ENCODE measurements around the gene HNRNPU.
"Not testable (repeated sequence)": the region's sequence is repeated elsewhere in the genome, so short reads cannot be mapped to it uniquely, and the experiment has no call there.

HNRNPU gene

DNA sequence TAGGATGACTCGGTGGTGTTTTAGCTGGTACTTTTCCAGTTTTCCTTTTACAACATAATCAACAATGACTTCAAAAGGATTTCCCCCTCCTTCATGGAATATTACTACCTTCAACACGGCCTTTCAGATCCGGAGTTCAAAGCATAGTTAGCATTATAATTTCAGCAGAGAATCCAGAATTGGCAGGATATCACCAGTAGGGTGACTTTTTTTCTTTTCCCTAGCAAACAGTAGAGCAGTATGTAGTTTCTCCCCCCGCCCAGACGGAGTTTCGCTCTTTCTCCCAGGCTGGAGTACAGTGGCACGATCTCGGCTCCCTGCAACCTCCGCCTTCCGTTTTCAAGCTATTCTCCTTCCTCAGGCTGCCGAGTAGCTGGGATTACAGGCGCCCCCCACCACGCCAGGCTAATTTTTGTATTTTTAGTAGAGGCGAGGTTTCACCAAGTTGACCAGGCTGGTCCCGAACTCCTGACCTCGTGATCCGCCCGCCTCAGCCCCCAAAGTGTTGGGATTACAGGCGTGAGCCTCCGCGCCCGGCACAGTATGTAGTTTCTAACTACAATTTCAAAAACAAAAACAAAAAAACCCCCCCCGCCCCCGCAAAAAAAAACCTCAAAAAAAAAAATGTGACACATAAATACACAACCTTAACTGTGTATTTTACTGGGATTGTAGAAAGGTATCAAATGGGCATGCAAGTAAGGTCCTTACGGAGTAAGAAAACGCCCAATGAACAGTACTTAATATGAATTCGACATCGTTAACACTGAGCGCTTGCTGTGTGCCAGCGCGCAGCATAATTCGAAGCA, 30.4 kb downstream of the HNRNPU start:
- CTCF ChIA-PET = interaction anchor here (0.7 to 16.8 kb wide), 6 partner anchors 9 to 209 kb away, joined by 3 to 204 read pairs (median 4); partner anchors contain the start of gene HNRNPU
- peak; percentile 24 for DNase-seq (ENCODE audit: extremely low spot score)
- POLR2A ChIA-PET = interaction anchor here (0.5 to 1.8 kb wide), 5 partner anchors 22 to 383 kb away, joined by 3 to 8 read pairs (median 3); partner anchors contain the start of gene HNRNPU
- TF ChIP-seq, protein P1, sequence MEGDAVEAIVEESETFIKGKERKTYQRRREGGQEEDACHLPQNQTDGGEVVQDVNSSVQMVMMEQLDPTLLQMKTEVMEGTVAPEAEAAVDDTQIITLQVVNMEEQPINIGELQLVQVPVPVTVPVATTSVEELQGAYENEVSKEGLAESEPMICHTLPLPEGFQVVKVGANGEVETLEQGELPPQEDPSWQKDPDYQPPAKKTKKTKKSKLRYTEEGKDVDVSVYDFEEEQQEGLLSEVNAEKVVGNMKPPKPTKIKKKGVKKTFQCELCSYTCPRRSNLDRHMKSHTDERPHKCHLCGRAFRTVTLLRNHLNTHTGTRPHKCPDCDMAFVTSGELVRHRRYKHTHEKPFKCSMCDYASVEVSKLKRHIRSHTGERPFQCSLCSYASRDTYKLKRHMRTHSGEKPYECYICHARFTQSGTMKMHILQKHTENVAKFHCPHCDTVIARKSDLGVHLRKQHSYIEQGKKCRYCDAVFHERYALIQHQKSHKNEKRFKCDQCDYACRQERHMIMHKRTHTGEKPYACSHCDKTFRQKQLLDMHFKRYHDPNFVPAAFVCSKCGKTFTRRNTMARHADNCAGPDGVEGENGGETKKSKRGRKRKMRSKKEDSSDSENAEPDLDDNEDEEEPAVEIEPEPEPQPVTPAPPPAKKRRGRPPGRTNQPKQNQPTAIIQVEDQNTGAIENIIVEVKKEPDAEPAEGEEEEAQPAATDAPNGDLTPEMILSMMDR (IDR thresholded peaks at IDR 0.05; ENCODE audit: control extremely low read depth, extremely low read depth, low read depth, missing control alignments) = no peak

DNA sequence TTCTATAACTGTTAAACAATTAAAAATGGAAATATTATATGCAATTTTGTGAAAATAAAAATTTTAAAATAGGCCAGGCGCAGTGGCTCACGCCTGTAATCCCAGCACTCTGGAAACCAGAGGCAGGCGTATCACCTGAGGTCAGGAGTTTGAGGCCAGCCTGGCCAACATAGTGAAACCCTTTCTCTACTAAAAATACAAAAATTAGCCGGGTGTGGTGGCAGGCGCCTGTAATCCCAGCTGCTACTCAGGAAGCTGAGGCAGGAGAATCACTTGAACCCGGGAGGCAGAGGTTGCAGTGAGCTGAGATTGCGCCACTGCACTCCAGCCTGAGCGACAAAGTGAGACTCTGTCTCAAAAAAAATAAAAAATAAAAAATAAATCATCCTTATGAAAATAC, 31.1 kb downstream of the HNRNPU start:
- not testable (repeated sequence) for DNase-seq (ENCODE audit: extremely low spot score)
- CTCF ChIA-PET = interaction anchor here (0.7 to 16.8 kb wide), 5 partner anchors 11 to 230 kb away, joined by 3 to 204 read pairs (median 4); partner anchors contain the start of gene HNRNPU

GRCh38 chr1:244830639-244831038, 33.7 kb downstream of the HNRNPU start:
- TF ChIP-seq, protein P1 (IDR thresholded peaks at IDR 0.05; ENCODE audit: control extremely low read depth, extremely low read depth, low read depth, missing control alignments) = no peak
- ChIA-PET CTCF (interaction anchor here (0.6 to 1.5 kb wide), 3 partner anchors 13 to 212 kb away, joined by 3 to 4 read pairs (median 3); no protein-coding TSS in a partner anchor), POLR2A (no interaction called here)
- no peak for DNase-seq (ENCODE audit: extremely low spot score)

More for the DNA sequence above, 31.1 kb downstream of the HNRNPU start:
- POLR2A ChIA-PET = interaction anchor here (1.6 kb wide), 1 partner anchor 30 kb away, joined by 8 read pairs; the partner anchor contains the start of gene HNRNPU

- TF ChIP-seq, protein P1 (IDR thresholded peaks at IDR 0.05; ENCODE audit: control extremely low read depth, extremely low read depth, low read depth, missing control alignments) = no peak
- no peak for DNase-seq (ENCODE audit: extremely low spot score)
- ChIA-PET POLR2A (no interaction called here), CTCF (interaction anchor here (1.2 to 1.8 kb wide), 2 partner anchors 29 to 223 kb away, joined by 3 to 5 read pairs; no protein-coding TSS in a partner anchor)
Observed at GRCh38 chr1:244826712-244827111, 37.6 kb downstream of the HNRNPU start.

DNA sequence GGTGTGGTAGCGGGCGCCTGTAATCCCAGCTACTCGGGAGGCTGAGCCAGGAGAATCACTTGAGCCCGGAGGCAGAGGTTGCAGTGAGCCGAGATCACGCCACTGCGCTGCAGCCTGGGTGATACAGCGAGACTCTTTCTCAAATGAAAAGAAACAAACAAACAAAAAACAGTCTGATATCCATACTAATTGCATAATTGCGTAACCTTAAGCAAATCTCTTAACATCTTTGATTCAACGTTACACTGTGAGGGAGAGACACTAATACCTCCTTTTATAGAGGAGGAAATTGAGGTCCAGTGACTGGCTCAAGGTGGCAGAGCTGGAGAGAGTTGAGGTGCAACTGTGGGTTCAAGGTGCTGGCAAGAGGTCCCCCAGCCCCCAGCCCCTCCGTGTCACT, 41.5 kb downstream of the HNRNPU start:
- CTCF ChIA-PET = interaction anchor here (1.0 kb wide), 1 partner anchor 11 kb away, joined by 3 read pairs; no protein-coding TSS in a partner anchor
- POLR2A ChIA-PET = no interaction called here
- TF ChIP-seq, protein P1 (IDR thresholded peaks at IDR 0.05; ENCODE audit: control extremely low read depth, extremely low read depth, low read depth, missing control alignments) = no peak
- DNase-seq (ENCODE audit: extremely low spot score) = no peak

GRCh38 chr1:244821134-244821533, 43.2 kb downstream of the HNRNPU start:
- POLR2A ChIA-PET = no interaction called here
- TF ChIP-seq, protein P1 (IDR thresholded peaks at IDR 0.05; ENCODE audit: control extremely low read depth, extremely low read depth, low read depth, missing control alignments) = no peak
- CTCF ChIA-PET = no interaction called here
- no peak for DNase-seq (ENCODE audit: extremely low spot score)

DNA sequence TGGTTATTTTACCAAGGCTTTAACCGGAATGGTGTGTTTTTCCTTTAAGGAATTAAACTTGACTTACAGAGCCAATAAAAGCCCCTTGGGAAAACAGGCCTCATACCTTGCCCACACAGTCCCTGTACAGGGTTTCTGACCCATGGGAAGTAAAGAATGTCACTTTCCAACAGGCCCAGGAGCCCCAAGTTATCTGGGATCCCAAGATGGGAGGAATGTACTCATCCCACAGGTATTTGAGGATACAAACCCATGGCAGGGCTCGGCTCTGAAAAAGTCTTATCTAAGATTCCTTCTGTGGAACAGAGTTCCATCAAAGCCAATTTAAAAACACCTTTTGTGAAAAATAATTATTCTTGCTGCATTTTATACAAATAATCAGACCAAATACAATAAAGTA, 44.2 kb downstream of the HNRNPU start:
- DNase-seq (ENCODE audit: extremely low spot score) = no peak
- ChIA-PET POLR2A (no interaction called here), CTCF (no interaction called here)
- TF ChIP-seq, protein P1 (IDR thresholded peaks at IDR 0.05; ENCODE audit: control extremely low read depth, extremely low read depth, low read depth, missing control alignments) = no peak

Data from GM10248 (cell line).